Measurements from ENCODE around the gene KLK7.

Gene KLK7

DNA sequence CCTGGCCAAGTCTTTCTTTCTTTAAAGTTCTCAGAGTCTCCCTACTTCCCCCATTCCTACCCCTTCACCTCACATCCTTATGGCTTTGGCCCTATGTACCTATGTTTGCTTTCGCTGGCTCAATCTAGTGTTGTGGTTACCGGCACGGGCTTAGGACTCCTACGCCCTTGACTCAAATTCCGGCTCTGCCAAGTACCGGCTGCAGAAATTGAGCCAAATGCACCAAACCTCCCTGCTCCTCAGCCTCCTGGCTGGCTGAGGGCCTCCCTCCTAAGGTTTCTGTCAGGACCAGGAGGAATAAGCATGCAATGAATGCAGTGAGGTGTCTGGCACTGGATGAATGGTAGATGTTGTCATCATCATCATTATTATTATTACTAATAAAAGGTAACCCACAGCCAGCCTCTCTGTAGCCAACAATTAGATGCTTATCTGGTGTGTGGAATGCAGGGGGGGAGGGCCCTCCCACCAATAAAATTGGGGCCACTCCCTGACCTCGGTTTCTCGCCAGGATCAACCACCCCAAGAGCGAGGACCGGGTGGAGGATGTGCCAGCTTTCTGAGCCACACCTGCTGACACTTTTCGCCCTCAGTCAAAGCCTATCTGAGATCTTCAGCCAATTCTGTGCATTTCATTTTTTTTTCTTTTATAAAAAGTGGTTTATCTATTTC, 51.6 kb downstream of the KLK7 start:
- no peak for DNase-seq (ENCODE audit: low spot score)

DNA sequence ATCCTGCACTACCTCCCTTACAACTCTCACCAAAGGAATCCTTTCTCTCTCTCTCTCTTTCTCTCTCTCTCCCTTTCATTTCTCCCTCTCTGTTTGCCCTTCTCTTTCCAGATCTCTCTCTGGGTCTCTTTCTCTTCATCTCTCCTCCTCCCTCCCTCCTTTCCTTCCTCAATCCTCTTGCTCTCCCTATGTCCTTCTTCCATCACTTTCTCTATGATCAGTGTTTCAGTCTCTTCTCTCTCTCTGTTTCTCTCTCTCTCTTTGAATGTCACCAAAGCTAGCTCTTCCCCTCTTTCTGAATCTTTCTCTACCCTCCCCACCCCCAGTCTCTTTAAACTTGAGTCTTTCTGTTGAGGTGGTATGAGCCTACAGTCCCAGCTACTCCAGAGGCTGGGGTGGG, 52.7 kb downstream of the KLK7 start:
- DNase-seq (ENCODE audit: low spot score): no peak

DNA sequence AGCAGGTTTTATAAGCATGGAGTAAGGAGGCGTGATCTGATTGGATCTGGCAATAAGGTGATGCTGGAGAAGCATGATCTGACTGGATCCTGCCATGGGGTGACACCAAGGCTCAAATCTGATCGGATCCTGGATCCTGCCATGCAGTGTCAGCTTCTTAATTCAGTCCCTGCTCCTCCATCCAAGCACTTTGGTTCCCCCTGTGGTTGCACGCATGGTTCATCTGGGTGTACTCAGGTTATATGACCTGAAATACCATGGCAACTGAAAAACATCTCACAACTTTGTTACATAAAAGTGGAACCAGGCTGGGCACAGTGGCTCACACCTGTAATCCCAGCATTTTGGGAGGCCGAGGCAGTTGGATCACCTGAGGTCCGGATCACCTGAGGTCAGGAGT, 54.9 kb downstream of the KLK7 start:
- DNase-seq (ENCODE audit: low spot score): no peak

All from HuH-7.5 (cell line).